Measurements from ENCODE around the gene DUOXA1. TPM values are rescaled to one million over a fixed set of nuclear protein-coding genes. Genes with fewer than 3 reads are reported as not detected.
"Not testable (repeated sequence)": the region's sequence is repeated elsewhere in the genome, so short reads cannot be mapped to it uniquely, and the experiment has no call there.

DUOXA1 gene
- total RNA-seq, 1 donor from 2014 or later = 5.9 TPM

GRCh38 chr15:45102226-45102625 is 27.5 kb downstream of the DUOXA1 start:
- ATAC-seq (no peak), DNase-seq (ENCODE audit: low spot score) (peak; percentile 35)
- intact Hi-C loops (cut with DNase I) = no loop called here

GRCh38 chr15:45101749-45102148 is 27.9 kb downstream of the DUOXA1 start:
- no peak for ATAC-seq
- intact Hi-C loops (cut with DNase I) = no loop called here
- peak; percentile 22 for DNase-seq (ENCODE audit: low spot score)

- DNase-seq (ENCODE audit: low spot score) (peak; percentile 18), ATAC-seq (no peak)
- intact Hi-C loops (cut with DNase I) = no loop called here
Measured at GRCh38 chr15:45100884-45101625, 28.6 kb downstream of the DUOXA1 start.

- intact Hi-C loops (cut with DNase I) = no loop called here
- no peak for ATAC-seq
- peak; percentile 23 for DNase-seq (ENCODE audit: low spot score)
Measured at GRCh38 chr15:45099549-45100165, 30.0 kb downstream of the DUOXA1 start.

- intact Hi-C loops (cut with DNase I) = no loop called here
- no peak for DNase-seq (ENCODE audit: low spot score)
- ATAC-seq = no peak
Measured at GRCh38 chr15:45097466-45097865, 32.2 kb downstream of the DUOXA1 start.

GRCh38 chr15:45095661-45096060 is 34.0 kb downstream of the DUOXA1 start:
- intact Hi-C loops (cut with DNase I) = no loop called here
- no peak for ATAC-seq
- no peak for DNase-seq (ENCODE audit: low spot score)

- intact Hi-C loops (cut with DNase I) = no loop called here
- DNase-seq (ENCODE audit: low spot score) (no peak), ATAC-seq (peak; percentile 18)
Measured at GRCh38 chr15:45094358-45094730, 35.3 kb downstream of the DUOXA1 start.

GRCh38 chr15:45093622-45094357 is 35.9 kb downstream of the DUOXA1 start:
- intact Hi-C loops (cut with DNase I) = no loop called here
- ATAC-seq (no peak), DNase-seq (ENCODE audit: low spot score) (no peak)

GRCh38 chr15:45093013-45093412 is 36.7 kb downstream of the DUOXA1 start:
- intact Hi-C loops (cut with DNase I) = no loop called here
- DNase-seq (ENCODE audit: low spot score) (no peak), ATAC-seq (no peak)

- intact Hi-C loops (cut with DNase I) = no loop called here
- no peak for DNase-seq (ENCODE audit: low spot score)
- ATAC-seq = no peak
Measured at GRCh38 chr15:45091576-45091975, 38.1 kb downstream of the DUOXA1 start.

GRCh38 chr15:45091161-45091560 is 38.5 kb downstream of the DUOXA1 start:
- no peak for DNase-seq (ENCODE audit: low spot score)
- no peak for ATAC-seq
- intact Hi-C loops (cut with DNase I) = no loop called here

- intact Hi-C loops (cut with DNase I) = no loop called here
- ATAC-seq (no peak), DNase-seq (ENCODE audit: low spot score) (no peak)
Measured at GRCh38 chr15:45089712-45090373, 39.8 kb downstream of the DUOXA1 start.

GRCh38 chr15:45088801-45089711 is 40.6 kb downstream of the DUOXA1 start:
- no peak for ATAC-seq
- no peak for DNase-seq (ENCODE audit: low spot score)
- intact Hi-C loops (cut with DNase I) = no loop called here

GRCh38 chr15:45087513-45087912 is 42.2 kb downstream of the DUOXA1 start:
- no peak for ATAC-seq
- no peak for DNase-seq (ENCODE audit: low spot score)
- intact Hi-C loops (cut with DNase I) = no loop called here

- DNase-seq (ENCODE audit: low spot score) = no peak
- intact Hi-C loops (cut with DNase I) = no loop called here
- no peak for ATAC-seq
Measured at GRCh38 chr15:45084163-45084562, 45.5 kb downstream of the DUOXA1 start.

GRCh38 chr15:45083223-45083622 is 46.5 kb downstream of the DUOXA1 start:
- intact Hi-C loops (cut with DNase I) = no loop called here
- no peak for DNase-seq (ENCODE audit: low spot score)
- ATAC-seq = no peak

- intact Hi-C loops (cut with DNase I); ATAC-seq; DNase-seq (ENCODE audit: low spot score): not testable (repeated sequence)
Measured at GRCh38 chr15:45082412-45082811, 47.3 kb downstream of the DUOXA1 start.

- DNase-seq (ENCODE audit: low spot score); ATAC-seq; intact Hi-C loops (cut with DNase I): not testable (repeated sequence)
Measured at GRCh38 chr15:45080593-45080992, 49.1 kb downstream of the DUOXA1 start.
